WTC11 (cell line): ENCODE measurements around the gene ALCAM. TPM values are rescaled to one million over a fixed set of nuclear protein-coding genes. Genes with fewer than 3 reads are reported as not detected.

Experiments
- ATAC-seq: fragments of 200-7000 bp; cut with Tn5 transposase; 2 replicates; pipeline ENCODE4 v1.10.0; 2021; ENCODE audit warnings: mild to moderate bottlenecking, moderate library complexity
- CTCF ChIA-PET: fragments of 300-600 bp; sonication (Branson Sonifier 250); formaldehyde crosslinking; loops from one replicate; lab custom pipeline; 2021; ENCODE audit warnings: antibody characterized with exemption; lab: Charles Lee
- POLR2A ChIA-PET: fragments of 350-600 bp; sonication (Branson Sonifier 250); formaldehyde crosslinking; loops from one replicate; lab custom pipeline; 2021; ENCODE audit warnings: antibody characterized with exemption; lab: Charles Lee
- DNase-seq: peaks from one replicate; pipeline ENCODE4 v3.0.0; 2021; ENCODE audit warnings: low spot score
- H3K27ac Mint-ChIP-seq: 2 replicates; pipeline ENCODE4 v1.8.0; 2021; ENCODE audit warnings: mixed read lengths
- H3K27me3 Mint-ChIP-seq: 2 replicates; pipeline ENCODE4 v1.8.0; 2021; ENCODE audit warnings: low read depth, mild to moderate bottlenecking, moderate library complexity, mixed read lengths
- H3K36me3 Mint-ChIP-seq: 2 replicates; pipeline ENCODE4 v1.8.0; 2021; ENCODE audit warnings: mixed read lengths
- H3K4me1 Mint-ChIP-seq: 2 replicates; pipeline ENCODE4 v1.8.0; 2022; ENCODE audit warnings: mixed read lengths
- H3K4me3 Mint-ChIP-seq: 2 replicates; pipeline ENCODE4 v1.8.0; 2021; ENCODE audit warnings: mild to moderate bottlenecking, moderate library complexity, mixed read lengths
- H3K9me3 Mint-ChIP-seq: 2 replicates; pipeline ENCODE4 v1.8.0; 2021; ENCODE audit warnings: mixed read lengths
- CDX4 ChIP-seq: fragments of 250-450 bp; sonication (Bioruptor Pico); IDR thresholded peaks from 2 replicates; pipeline ENCODE4 v1.9.0; 2021; ENCODE audit warnings: moderate library complexity, mild to moderate bottlenecking, inconsistent platforms, borderline replicate concordance
- CREB1 ChIP-seq: sonication (generic); formaldehyde crosslinking; IDR thresholded peaks from 2 replicates; pipeline ENCODE4 v1.8.0; 2023; ENCODE audit warnings: mild to moderate bottlenecking, missing genetic modification reagents
- CTCF ChIP-seq: fragments of 200-600 bp; IDR thresholded peaks from 2 replicates; pipeline ENCODE4 v1.8.0; 2022; ENCODE audit warnings: antibody characterized with exemption
- ETV6 ChIP-seq: sonication (generic); formaldehyde crosslinking; IDR thresholded peaks from 2 replicates; pipeline ENCODE4 v1.8.1; 2022; ENCODE audit warnings: mild to moderate bottlenecking, missing genetic modification reagents
- FOXK1 ChIP-seq: sonication (generic); formaldehyde crosslinking; IDR thresholded peaks from 2 replicates; pipeline ENCODE4 v1.8.0; 2022; ENCODE audit warnings: mild to moderate bottlenecking, moderate library complexity, missing genetic modification reagents
- GRHL2 ChIP-seq: fragments of 250-450 bp; sonication (Bioruptor Pico); IDR thresholded peaks from 2 replicates; pipeline ENCODE4 v1.8.0; 2022; ENCODE audit warnings: mild to moderate bottlenecking, moderate library complexity; ENCODE audit not compliant: insufficient replicate concordance, severe bottlenecking
- HMGA2 ChIP-seq: fragments of 250-450 bp; sonication (Bioruptor Pico); IDR thresholded peaks from 2 replicates; pipeline ENCODE4 v1.4.0; 2021; ENCODE audit warnings: mild to moderate bottlenecking, moderate library complexity
- HMGXB4 ChIP-seq: sonication (generic); formaldehyde crosslinking; IDR thresholded peaks from 2 replicates; pipeline ENCODE4 v1.8.1; 2023; ENCODE audit warnings: mild to moderate bottlenecking, moderate library complexity, missing genetic modification reagents
- IRF1 ChIP-seq: sonication (generic); formaldehyde crosslinking; IDR thresholded peaks from 2 replicates; pipeline ENCODE4 v1.8.0; 2023; ENCODE audit warnings: missing genetic modification reagents
- MXD4 ChIP-seq: fragments of 250-450 bp; sonication (Bioruptor Pico); IDR thresholded peaks from 2 replicates; pipeline ENCODE4 v1.8.0; 2021; ENCODE audit warnings: mild to moderate bottlenecking, moderate library complexity, borderline replicate concordance
- NR1H2 ChIP-seq: sonication (generic); formaldehyde crosslinking; IDR thresholded peaks from 2 replicates; pipeline ENCODE4 v1.9.0; 2021; ENCODE audit warnings: mild to moderate bottlenecking, moderate library complexity, missing genetic modification reagents
- NR2C2 ChIP-seq: sonication (generic); formaldehyde crosslinking; IDR thresholded peaks from 2 replicates; pipeline ENCODE4 v1.8.0; 2022; ENCODE audit warnings: mild to moderate bottlenecking, missing genetic modification reagents
- ZBTB43 ChIP-seq: sonication (generic); formaldehyde crosslinking; IDR thresholded peaks from 2 replicates; pipeline ENCODE4 v1.8.1; 2023; ENCODE audit warnings: mild to moderate bottlenecking, missing genetic modification reagents
- ZMAT4 ChIP-seq: fragments of 250-450 bp; sonication (Bioruptor Pico); IDR thresholded peaks from 2 replicates; pipeline ENCODE4 v1.9.0; 2021; ENCODE audit warnings: mild to moderate bottlenecking
- total RNA-seq: library from RNA; stranded (reverse); gene quantifications from 3 replicates; pipeline ENCODE4 v1.2.3, GENCODE V29; 2021
- TF ChIP-seq, protein P1 (sequence below): fragments of 250-450 bp; sonication (Bioruptor Pico); IDR thresholded peaks from 2 replicates; pipeline ENCODE4 v1.9.0; 2021; ENCODE audit warnings: mild to moderate bottlenecking, borderline replicate concordance
- TF ChIP-seq, protein P2 (sequence below): sonication (generic); formaldehyde crosslinking; IDR thresholded peaks from 2 replicates; pipeline ENCODE4 v1.8.1; 2022; ENCODE audit warnings: mild to moderate bottlenecking, moderate library complexity, missing genetic modification reagents
- TF ChIP-seq, protein P3 (sequence below): sonication (generic); formaldehyde crosslinking; IDR thresholded peaks from 2 replicates; pipeline ENCODE4 v1.8.0; 2022; ENCODE audit warnings: mild to moderate bottlenecking, missing genetic modification reagents
- TF ChIP-seq, protein P4 (sequence below): sonication (generic); formaldehyde crosslinking; IDR thresholded peaks from 2 replicates; pipeline ENCODE4 v1.8.1; 2023; ENCODE audit warnings: mild to moderate bottlenecking, missing genetic modification reagents, moderate library complexity

Gene ALCAM
- total RNA-seq, 1 experiment from 2014 or later, result 30.7 TPM

DNA sequence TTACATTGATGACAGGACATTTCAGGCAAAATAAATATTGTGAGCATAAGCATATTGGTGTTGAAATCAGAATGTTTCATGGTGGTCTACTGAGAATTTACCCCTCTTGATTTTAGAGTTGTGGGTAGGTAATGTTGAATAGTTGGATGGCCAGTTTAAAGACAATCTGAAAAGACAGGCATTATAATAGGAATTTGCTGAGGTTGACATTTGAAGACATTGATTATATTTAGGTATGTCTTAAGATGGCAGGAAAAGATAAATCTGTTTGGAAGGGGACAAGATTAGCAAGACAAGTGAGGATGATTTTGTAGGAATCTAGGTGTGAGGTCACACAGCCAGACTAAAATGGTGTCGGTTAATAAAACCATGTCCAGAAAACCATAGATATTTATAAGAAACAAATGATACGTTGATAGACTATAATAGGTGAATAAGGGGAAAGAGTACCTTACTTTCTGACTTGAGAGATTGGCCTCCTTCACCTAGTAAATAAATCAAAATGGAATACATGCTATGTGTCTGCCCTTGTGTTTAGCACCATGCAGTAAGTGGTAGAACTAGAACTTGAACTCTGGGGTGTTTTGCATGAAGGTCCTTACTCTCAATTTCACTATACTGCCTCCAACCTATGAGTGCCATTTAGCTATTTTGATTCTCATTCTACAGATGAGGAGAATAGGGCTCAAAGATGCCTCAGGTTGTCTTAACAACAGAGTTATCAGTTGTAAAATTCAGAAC lies 57.9 kb downstream of the ALCAM start:
- Mint-ChIP-seq H3K27ac (no peak overlapping the region), H3K27me3 (no peaks in the 10 kb centered on the region), H3K4me1 (peaks cover 14% of the 10 kb centered on the region), H3K4me3 (no peak overlapping the region), H3K9me3 (no peaks in the 10 kb centered on the region), H3K36me3 (no peaks in the 10 kb centered on the region)
- ATAC-seq, result no peak
- no peak for DNase-seq
- ChIA-PET CTCF (no interaction called here), POLR2A (no interaction called here)
- TF ChIP-seq ZMAT4 (no peak), CDX4 (CRISPR knock-in tag) (no peak), NR2C2 (no peak), GRHL2 (CRISPR knock-in tag) (no peak), MXD4 (CRISPR knock-in tag) (no peak), HMGXB4 (CRISPR knock-in tag) (no peak), ETV6 (CRISPR knock-in tag) (no peak), CTCF (no peak), FOXK1 (CRISPR knock-in tag) (no peak)
- TF ChIP-seq, protein P1, sequence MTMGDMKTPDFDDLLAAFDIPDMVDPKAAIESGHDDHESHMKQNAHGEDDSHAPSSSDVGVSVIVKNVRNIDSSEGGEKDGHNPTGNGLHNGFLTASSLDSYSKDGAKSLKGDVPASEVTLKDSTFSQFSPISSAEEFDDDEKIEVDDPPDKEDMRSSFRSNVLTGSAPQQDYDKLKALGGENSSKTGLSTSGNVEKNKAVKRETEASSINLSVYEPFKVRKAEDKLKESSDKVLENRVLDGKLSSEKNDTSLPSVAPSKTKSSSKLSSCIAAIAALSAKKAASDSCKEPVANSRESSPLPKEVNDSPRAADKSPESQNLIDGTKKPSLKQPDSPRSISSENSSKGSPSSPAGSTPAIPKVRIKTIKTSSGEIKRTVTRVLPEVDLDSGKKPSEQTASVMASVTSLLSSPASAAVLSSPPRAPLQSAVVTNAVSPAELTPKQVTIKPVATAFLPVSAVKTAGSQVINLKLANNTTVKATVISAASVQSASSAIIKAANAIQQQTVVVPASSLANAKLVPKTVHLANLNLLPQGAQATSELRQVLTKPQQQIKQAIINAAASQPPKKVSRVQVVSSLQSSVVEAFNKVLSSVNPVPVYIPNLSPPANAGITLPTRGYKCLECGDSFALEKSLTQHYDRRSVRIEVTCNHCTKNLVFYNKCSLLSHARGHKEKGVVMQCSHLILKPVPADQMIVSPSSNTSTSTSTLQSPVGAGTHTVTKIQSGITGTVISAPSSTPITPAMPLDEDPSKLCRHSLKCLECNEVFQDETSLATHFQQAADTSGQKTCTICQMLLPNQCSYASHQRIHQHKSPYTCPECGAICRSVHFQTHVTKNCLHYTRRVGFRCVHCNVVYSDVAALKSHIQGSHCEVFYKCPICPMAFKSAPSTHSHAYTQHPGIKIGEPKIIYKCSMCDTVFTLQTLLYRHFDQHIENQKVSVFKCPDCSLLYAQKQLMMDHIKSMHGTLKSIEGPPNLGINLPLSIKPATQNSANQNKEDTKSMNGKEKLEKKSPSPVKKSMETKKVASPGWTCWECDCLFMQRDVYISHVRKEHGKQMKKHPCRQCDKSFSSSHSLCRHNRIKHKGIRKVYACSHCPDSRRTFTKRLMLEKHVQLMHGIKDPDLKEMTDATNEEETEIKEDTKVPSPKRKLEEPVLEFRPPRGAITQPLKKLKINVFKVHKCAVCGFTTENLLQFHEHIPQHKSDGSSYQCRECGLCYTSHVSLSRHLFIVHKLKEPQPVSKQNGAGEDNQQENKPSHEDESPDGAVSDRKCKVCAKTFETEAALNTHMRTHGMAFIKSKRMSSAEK, result no peak
- TF ChIP-seq, protein P2, sequence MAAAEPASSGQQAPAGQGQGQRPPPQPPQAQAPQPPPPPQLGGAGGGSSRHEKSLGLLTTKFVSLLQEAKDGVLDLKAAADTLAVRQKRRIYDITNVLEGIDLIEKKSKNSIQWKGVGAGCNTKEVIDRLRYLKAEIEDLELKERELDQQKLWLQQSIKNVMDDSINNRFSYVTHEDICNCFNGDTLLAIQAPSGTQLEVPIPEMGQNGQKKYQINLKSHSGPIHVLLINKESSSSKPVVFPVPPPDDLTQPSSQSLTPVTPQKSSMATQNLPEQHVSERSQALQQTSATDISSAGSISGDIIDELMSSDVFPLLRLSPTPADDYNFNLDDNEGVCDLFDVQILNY, result no peak
- TF ChIP-seq, protein P3, sequence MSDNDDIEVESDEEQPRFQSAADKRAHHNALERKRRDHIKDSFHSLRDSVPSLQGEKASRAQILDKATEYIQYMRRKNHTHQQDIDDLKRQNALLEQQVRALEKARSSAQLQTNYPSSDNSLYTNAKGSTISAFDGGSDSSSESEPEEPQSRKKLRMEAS (CRISPR knock-in tag), result no peak

GRCh38 chr3:105425153-105425502 lies 58.4 kb downstream of the ALCAM start:
- no peak overlapping the region for H3K27ac Mint-ChIP-seq
- H3K4me3 Mint-ChIP-seq, result no peak overlapping the region
- no peaks in the 10 kb centered on the region for H3K36me3 Mint-ChIP-seq
- ATAC-seq (no peak), DNase-seq (no peak)
- POLR2A ChIA-PET, result no interaction called here
- CTCF ChIA-PET, result no interaction called here
- H3K4me1 Mint-ChIP-seq, result peaks cover 14% of the 10 kb centered on the region
- H3K9me3 Mint-ChIP-seq, result no peaks in the 10 kb centered on the region
- no peaks in the 10 kb centered on the region for H3K27me3 Mint-ChIP-seq
- TF ChIP-seq ZBTB43 (CRISPR knock-in tag), result no peak
- no peak for TF ChIP-seq NR1H2
- TF ChIP-seq, protein P3 (CRISPR knock-in tag), result no peak
- TF ChIP-seq, protein P4, sequence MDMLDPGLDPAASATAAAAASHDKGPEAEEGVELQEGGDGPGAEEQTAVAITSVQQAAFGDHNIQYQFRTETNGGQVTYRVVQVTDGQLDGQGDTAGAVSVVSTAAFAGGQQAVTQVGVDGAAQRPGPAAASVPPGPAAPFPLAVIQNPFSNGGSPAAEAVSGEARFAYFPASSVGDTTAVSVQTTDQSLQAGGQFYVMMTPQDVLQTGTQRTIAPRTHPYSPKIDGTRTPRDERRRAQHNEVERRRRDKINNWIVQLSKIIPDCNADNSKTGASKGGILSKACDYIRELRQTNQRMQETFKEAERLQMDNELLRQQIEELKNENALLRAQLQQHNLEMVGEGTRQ (CRISPR knock-in tag), result no peak
- TF ChIP-seq HMGA2 (CRISPR knock-in tag), result no peak
- no peak for TF ChIP-seq CREB1
- no peak for TF ChIP-seq IRF1 (CRISPR knock-in tag)
